Heart left ventricle (tissue), 16 donors: Measurements from ENCODE around the gene MB. TPM values are rescaled to one million over a fixed set of nuclear protein-coding genes. Genes with fewer than 3 reads are reported as not detected.
A peak's percentile ranks its signal among the peaks of the same experiment; 100 is the strongest.

Experiments
- ATAC-seq, 4 donors: fragments of 200-7000 bp; cut with Tn5 transposase; one replicate each; pipeline ENCODE4 v1.9.1; 2020 to 2022; ENCODE audit warnings: moderate library complexity in 4 of 4, mild to moderate bottlenecking in 3 of 4, moderate number of reproducible peaks in 1 of 4
- DNase-seq, 5 donors: peaks; one replicate each; pipeline ENCODE4 v3.0.0-alpha.2; 2020
- H3K27ac ChIP-seq, 12 donors: fragments of 200-600 bp; sonication (generic) in 4 of 12; one replicate each; pipeline versions ENCODE4 v1.5.0 to v1.8.0; 2016 to 2022; ENCODE audit warnings: mild to moderate bottlenecking in 2 of 12
- H3K27me3 ChIP-seq, 9 donors: fragments of 200-600 bp; sonication (generic) in 2 of 9; one replicate each; pipeline versions ENCODE4 v1.5.1 to v1.8.0; 2016 to 2022; ENCODE audit warnings: mild to moderate bottlenecking in 3 of 9
- H3K36me3 ChIP-seq, 9 donors: fragments of 200-600 bp; sonication (generic) in 2 of 9; one replicate each; pipeline versions ENCODE4 v1.5.0 to v1.8.0; 2018 to 2022; ENCODE audit warnings: mild to moderate bottlenecking in 2 of 9
- H3K4me1 ChIP-seq, 12 donors: fragments of 200-600 bp; sonication (generic) in 4 of 12; one replicate each; pipeline versions ENCODE4 v1.5.0 to v1.8.0; 2016 to 2022; ENCODE audit warnings: mild to moderate bottlenecking in 3 of 12
- H3K4me3 ChIP-seq, 12 donors: fragments of 200-600 bp; sonication (generic) in 4 of 12; one replicate each; pipeline versions ENCODE4 v1.5.0 to v1.8.0; 2017 to 2022; ENCODE audit warnings: mild to moderate bottlenecking in 9 of 12, moderate library complexity in 4 of 12
- H3K9me3 ChIP-seq, 12 donors: fragments of 200-600 bp; sonication (generic) in 4 of 12; one replicate each; pipeline versions ENCODE4 v1.5.0 to v1.8.0; 2016 to 2022; ENCODE audit warnings: mild to moderate bottlenecking in 1 of 12
- POLR2A ChIP-seq, 2 donors: fragments of 450-650 bp; IDR thresholded peaks; one replicate each; pipeline ENCODE4 v1.6.1; 2017; ENCODE audit warnings: antibody characterized with exemption in 2 of 2, mild to moderate bottlenecking in 2 of 2, moderate library complexity in 2 of 2
- WGBS, 4 donors: extraction: QIAGEN DNeasy Blood & Tissue Kit in 2 of 4; methylation state at CpG; one replicate each; pipeline versions ENCODE4 v1.1.5 to v1.1.7; 2013 to 2018; 5-methylcytosine and 5-hydroxymethylcytosine counted together
- intact Hi-C, 10 donors: fragments of 100-400 bp; cut with DNase I; formaldehyde crosslinking; loops; one replicate each; pipeline versions ENCODE4 v1.11.1 to v1.14.2; 2022
- polyA plus RNA-seq, 2 donors: library from polyadenylated mRNA; stranded (reverse); fragments of 200-250 nt; gene quantifications; one replicate each; pipeline ENCODE4 v1.2.3, GENCODE V29; 2013
- total RNA-seq, 9 donors: library from RNA; depleted of rRNA in 2 of 9; stranded (reverse); fragments of >200 nt in 2 of 9; fragmentation: NEBNext Ultra II Directional in 3 of 9; extraction: Animal tissue kit (Norgen Biotek cat#: 25700) in 3 of 9; gene quantifications; one replicate each; pipeline versions ENCODE4 v1.1.0 to v1.2.4, GENCODE V29; 2016 to 2023
- TF ChIP-seq, protein P1 (sequence below), 12 donors: fragments of 200-600 bp; sonication (generic) in 4 of 12; IDR thresholded peaks; one replicate each; pipeline versions ENCODE4 v1.5.0 to v1.8.0; 2018 to 2022; ENCODE audit warnings: antibody characterized with exemption in 12 of 12, mild to moderate bottlenecking in 5 of 12
- donor health status: ischemic (EF 13 %, LVEDD 7.1; RV severe dilation, severe dysfunction).
- donor health status: healthy with polysubstance abuse.
- donor health status: DM: no; HTN: yes; CAD: no.
- donor health status: DM: no; HTN: no; CAD: no.
- donor health status: ischemic (EF 25% LVEDD 6.9; RV normal size, moderate dysfunction).
- donor health status: ischemic (EF 25% LVEDD 5.7; RV mildly dilated, moderate dysfunction).
- donor health status: healthy.
- donor health status: DM: yes; HTN: yes; CAD: no.
- donor health status: ischemic (EF 35%, LVEDD 5.7; RV mildly dilated, moderate dysfunction).
- donor health status: nonischemic (EF 11% LVEDD 7.7; RV severe dilation, severe dysfunction).
- donor health status: DM: yes; HTN: yes; CAD: no.
- donor health status: PGD.
- donor health status: ischemic (EF 29% LVEDD 5.4; RV normal size, mild dysfunction).
- donor health status: nonischemic (EF 23%, LVEDD 6.1; RV moderate dilation, normal function).

Gene MB
- total and polyA plus RNA-seq, 11 donors, result 6,181 to 16,840 (median 13,341) TPM

GRCh38 chr22:35622191-35622913 lies 5.2 kb upstream of the MB start:
- Histone ChIP-seq H3K4me1 (peaks cover 0 to 55% (median 23%) of the 10 kb centered on the region in 12 donors), H3K27ac (peak overlapping the region; percentile 61 to 96 (median 87)), H3K36me3 (no peaks in the 10 kb centered on the region), H3K4me3 (peak overlapping the region in 1 of 12 donors; percentile 11), H3K27me3 (no peaks in the 10 kb centered on the region), H3K9me3 (no peaks in the 10 kb centered on the region)
- peak; percentile 49 to 63 (median 55) for ATAC-seq
- no peak for TF ChIP-seq POLR2A (IDR thresholded peaks at IDR 0.05)
- TF ChIP-seq, protein P1, sequence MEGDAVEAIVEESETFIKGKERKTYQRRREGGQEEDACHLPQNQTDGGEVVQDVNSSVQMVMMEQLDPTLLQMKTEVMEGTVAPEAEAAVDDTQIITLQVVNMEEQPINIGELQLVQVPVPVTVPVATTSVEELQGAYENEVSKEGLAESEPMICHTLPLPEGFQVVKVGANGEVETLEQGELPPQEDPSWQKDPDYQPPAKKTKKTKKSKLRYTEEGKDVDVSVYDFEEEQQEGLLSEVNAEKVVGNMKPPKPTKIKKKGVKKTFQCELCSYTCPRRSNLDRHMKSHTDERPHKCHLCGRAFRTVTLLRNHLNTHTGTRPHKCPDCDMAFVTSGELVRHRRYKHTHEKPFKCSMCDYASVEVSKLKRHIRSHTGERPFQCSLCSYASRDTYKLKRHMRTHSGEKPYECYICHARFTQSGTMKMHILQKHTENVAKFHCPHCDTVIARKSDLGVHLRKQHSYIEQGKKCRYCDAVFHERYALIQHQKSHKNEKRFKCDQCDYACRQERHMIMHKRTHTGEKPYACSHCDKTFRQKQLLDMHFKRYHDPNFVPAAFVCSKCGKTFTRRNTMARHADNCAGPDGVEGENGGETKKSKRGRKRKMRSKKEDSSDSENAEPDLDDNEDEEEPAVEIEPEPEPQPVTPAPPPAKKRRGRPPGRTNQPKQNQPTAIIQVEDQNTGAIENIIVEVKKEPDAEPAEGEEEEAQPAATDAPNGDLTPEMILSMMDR (IDR thresholded peaks at IDR 0.05), result peak in 1 of 12 donors; percentile 9
- peak; percentile 66 to 86 (median 80) for DNase-seq
- intact Hi-C loops, result loop anchor here (2.0 to 10.0 kb wide), 14 partner anchors 35 to 502 kb away; partner anchors contain the start of gene RASD2 (in 1 of the 10)
- 49 to 70% (median 55%) methylated on average over 7 to 9 of the region's 9 CpGs for WGBS, 4 donors

- TF ChIP-seq POLR2A (IDR thresholded peaks at IDR 0.05), result no peak
- TF ChIP-seq, protein P1 (IDR thresholded peaks at IDR 0.05), result no peak
- DNase-seq, result no peak
Observed at GRCh38 chr22:35621451-35621850, 4.3 kb upstream of the MB start.

GRCh38 chr22:35620624-35621251 lies 3.6 kb upstream of the MB start:
- peak in 1 of 2 donors; percentile 35 for TF ChIP-seq POLR2A (IDR thresholded peaks at IDR 0.05)
- TF ChIP-seq, protein P1 (IDR thresholded peaks at IDR 0.05), result no peak
- 45 to 60% (median 55%) methylated on average over 15 of the region's 15 CpGs for WGBS, 4 donors
- peak; percentile 59 to 76 (median 68) for ATAC-seq

More at GRCh38 chr22:35621451-35621850, 4.3 kb upstream of the MB start:
- H3K27ac ChIP-seq, result peak overlapping the region; percentile 61 to 96 (median 87)
- no peaks in the 10 kb centered on the region for H3K36me3 ChIP-seq
- intact Hi-C loops, result loop anchor here in 8 of 10 donors (5.0 to 10.0 kb wide), 10 partner anchors 34 to 503 kb away; partner anchors contain the start of gene RASD2 (in 1 of the 8)
- WGBS, 4 donors, result 48 to 58% (median 56%) methylated on average over 6 of the region's 6 CpGs
- no peaks in the 10 kb centered on the region for H3K27me3 ChIP-seq
- H3K4me3 ChIP-seq, result peak overlapping the region in 2 of 12 donors; percentile 11 to 17
- peaks cover 0 to 49% (median 23%) of the 10 kb centered on the region in 12 donors for H3K4me1 ChIP-seq
- H3K9me3 ChIP-seq, result no peaks in the 10 kb centered on the region
- ATAC-seq, result no peak

More at GRCh38 chr22:35620624-35621251, 3.6 kb upstream of the MB start:
- Histone ChIP-seq H3K4me1 (peaks cover 0 to 49% (median 23%) of the 10 kb centered on the region in 12 donors), H3K27ac (peak overlapping the region; percentile 61 to 96 (median 87)), H3K36me3 (no peaks in the 10 kb centered on the region), H3K27me3 (no peaks in the 10 kb centered on the region), H3K4me3 (peak overlapping the region in 2 of 12 donors; percentile 1 to 20), H3K9me3 (no peaks in the 10 kb centered on the region)
- intact Hi-C loops, result loop anchor here in 8 of 10 donors (5.0 to 10.0 kb wide), 10 partner anchors 33 to 504 kb away; partner anchors contain the start of gene RASD2 (in 1 of the 8)
- peak in 4 of 5 donors; percentile 61 to 80 (median 64) for DNase-seq
